Fibroblast of lung (primary cell): ENCODE measurements around the gene CNPPD1. TPM values are rescaled to one million over a fixed set of nuclear protein-coding genes. Genes with fewer than 3 reads are reported as not detected.

Experiments used
- DNase-seq, 2 donors: peaks; one replicate each; pipeline versions ENCODE4 v3.0.0 to v3.0.0-alpha.2; 2010; ENCODE audit warnings: low read depth in 2 of 2
- H2AFZ ChIP-seq: 2 replicates; pipeline ENCODE4 v1.5.1; 2012; ENCODE audit warnings: low read length, control low read depth, inconsistent platforms
- H3K27ac ChIP-seq: 2 replicates; pipeline ENCODE4 v1.5.1; 2011; ENCODE audit warnings: low read length, control low read depth; ENCODE audit not compliant: insufficient read depth
- H3K27me3 ChIP-seq: 2 replicates; pipeline ENCODE4 v1.5.1; 2011; ENCODE audit warnings: mild to moderate bottlenecking, low read length; ENCODE audit not compliant: control insufficient read depth, insufficient read depth
- H3K36me3 ChIP-seq: 2 replicates; pipeline ENCODE4 v1.5.1; 2011; ENCODE audit warnings: low read length; ENCODE audit not compliant: control insufficient read depth, insufficient read depth
- H3K4me1 ChIP-seq: 2 replicates; pipeline ENCODE4 v1.5.1; 2011; ENCODE audit warnings: low read length; ENCODE audit not compliant: control insufficient read depth, insufficient read depth; ENCODE audit errors: extremely low read depth
- H3K4me2 ChIP-seq: 2 replicates; pipeline ENCODE4 v1.5.1; 2011; ENCODE audit warnings: low read length, control low read depth; ENCODE audit not compliant: insufficient read depth; ENCODE audit errors: extremely low read depth
- H3K4me3 ChIP-seq, 4 experiments: fragments of 200-600 bp in 1 of 4; sonication (generic) in 1 of 4; replicated peaks in 1 of 4; 2 replicates each; pipeline ENCODE4 v1.5.1; 2011 to 2016; ENCODE audit warnings: low read length in 4 of 4, low read depth in 3 of 4, mild to moderate bottlenecking in 3 of 4, control low read depth in 2 of 4, inconsistent platforms in 1 of 4, mixed read lengths in 1 of 4; ENCODE audit not compliant: insufficient read depth in 1 of 4; ENCODE audit errors: control extremely low read depth in 1 of 4
- H3K79me2 ChIP-seq: 2 replicates; pipeline ENCODE4 v1.5.1; 2012; ENCODE audit warnings: mild to moderate bottlenecking, low read length, inconsistent platforms; ENCODE audit not compliant: control insufficient read depth, insufficient read depth
- H3K9ac ChIP-seq: 2 replicates; pipeline ENCODE4 v1.5.1; 2011; ENCODE audit warnings: mild to moderate bottlenecking, low read length, control low read depth; ENCODE audit not compliant: insufficient read depth
- H3K9me3 ChIP-seq: 2 replicates; pipeline ENCODE4 v1.5.1; 2012; ENCODE audit warnings: low read depth, low read length; ENCODE audit not compliant: control insufficient read depth, insufficient read depth
- H4K20me1 ChIP-seq: 2 replicates; pipeline ENCODE4 v1.5.1; 2011; ENCODE audit warnings: low read length; ENCODE audit not compliant: control insufficient read depth, insufficient read depth; ENCODE audit errors: extremely low read depth
- EZH2 ChIP-seq: IDR thresholded peaks from 2 replicates; pipeline ENCODE4 v1.5.1; 2012; ENCODE audit warnings: low read length, control low read depth, mild to moderate bottlenecking; ENCODE audit errors: missing control alignments
- polyA plus RNA-seq, 2 donors: library from polyadenylated mRNA; depleted of rRNA in 1 of 2; stranded (reverse) in 1 of 2; unstranded in 1 of 2; fragments of >200 nt; gene quantifications; 2 replicates each; pipeline ENCODE4 v1.2.1, GENCODE V29; 2011 to 2012; ENCODE audit warnings: missing spikeins in 1 of 2
- total RNA-seq: library from RNA; depleted of rRNA; stranded (reverse); fragments of >200 nt; gene quantifications from 2 replicates; pipeline ENCODE4 v1.2.1, GENCODE V29; 2014
- TF ChIP-seq, protein P1 (sequence below), 2 donors: IDR thresholded peaks in 1 of 2; conservative IDR thresholded peaks in 1 of 2; 1 replicate in 1 of 2; 2 replicates in 1 of 2; pipeline ENCODE4 v1.5.1; 2011 to 2012; ENCODE audit warnings: low read length in 2 of 2, control low read depth in 1 of 2, inconsistent platforms in 1 of 2, low read depth in 1 of 2, mild to moderate bottlenecking in 1 of 2

Gene CNPPD1
- total and polyA plus RNA-seq, 2 donors (not counting 1 experiment from before 2014, with no cell fraction given), result 33.5 to 42.2 TPM

DNA sequence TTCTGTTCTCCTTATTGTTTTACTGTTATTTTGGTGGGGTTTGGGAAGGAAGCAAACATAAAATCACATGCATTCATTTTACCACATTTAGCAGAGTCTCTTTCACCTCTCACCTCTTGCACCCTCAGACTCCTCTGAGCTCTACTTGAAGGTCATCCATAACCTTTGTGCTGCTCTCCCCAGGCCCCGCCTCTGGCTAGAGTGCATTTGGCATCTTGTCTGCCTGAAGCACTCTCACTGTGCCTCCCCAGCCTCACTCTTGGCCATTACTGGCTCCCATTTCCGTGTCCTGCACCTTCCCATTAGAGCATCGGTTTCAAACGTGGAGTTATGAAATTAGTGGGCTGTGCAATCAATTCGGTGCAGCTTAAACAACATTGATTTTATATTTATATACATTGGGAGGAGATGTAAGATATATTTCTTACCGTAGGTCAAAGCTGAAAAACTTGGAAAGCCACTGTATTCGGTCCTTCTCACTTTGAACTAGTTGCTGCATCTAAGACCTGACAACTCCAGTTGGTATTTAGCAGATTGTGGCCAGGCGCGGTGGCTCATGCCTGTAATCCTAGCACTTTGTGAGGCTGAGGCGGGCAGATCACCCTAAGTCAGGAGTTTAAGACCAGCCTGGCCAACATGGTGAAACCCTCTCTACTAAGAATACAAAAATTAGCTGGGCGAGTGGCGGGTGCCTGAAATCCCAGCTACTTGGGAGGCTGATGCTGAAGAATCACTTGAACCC, 22.9 kb upstream of the CNPPD1 start:
- Histone ChIP-seq H2AFZ (no peak overlapping the region), H3K4me2 (no peak overlapping the region), H3K27ac (no peak overlapping the region), H4K20me1 (no peaks in the 10 kb centered on the region), H3K9ac (no peak overlapping the region), H3K36me3 (no peaks in the 10 kb centered on the region), H3K4me1 (no peaks in the 10 kb centered on the region), H3K4me3 (no peak overlapping the region), H3K9me3 (no peaks in the 10 kb centered on the region), H3K79me2 (no peaks in the 10 kb centered on the region), H3K27me3 (peaks cover 8% of the 10 kb centered on the region)
- no peak for DNase-seq
- TF ChIP-seq, protein P1, sequence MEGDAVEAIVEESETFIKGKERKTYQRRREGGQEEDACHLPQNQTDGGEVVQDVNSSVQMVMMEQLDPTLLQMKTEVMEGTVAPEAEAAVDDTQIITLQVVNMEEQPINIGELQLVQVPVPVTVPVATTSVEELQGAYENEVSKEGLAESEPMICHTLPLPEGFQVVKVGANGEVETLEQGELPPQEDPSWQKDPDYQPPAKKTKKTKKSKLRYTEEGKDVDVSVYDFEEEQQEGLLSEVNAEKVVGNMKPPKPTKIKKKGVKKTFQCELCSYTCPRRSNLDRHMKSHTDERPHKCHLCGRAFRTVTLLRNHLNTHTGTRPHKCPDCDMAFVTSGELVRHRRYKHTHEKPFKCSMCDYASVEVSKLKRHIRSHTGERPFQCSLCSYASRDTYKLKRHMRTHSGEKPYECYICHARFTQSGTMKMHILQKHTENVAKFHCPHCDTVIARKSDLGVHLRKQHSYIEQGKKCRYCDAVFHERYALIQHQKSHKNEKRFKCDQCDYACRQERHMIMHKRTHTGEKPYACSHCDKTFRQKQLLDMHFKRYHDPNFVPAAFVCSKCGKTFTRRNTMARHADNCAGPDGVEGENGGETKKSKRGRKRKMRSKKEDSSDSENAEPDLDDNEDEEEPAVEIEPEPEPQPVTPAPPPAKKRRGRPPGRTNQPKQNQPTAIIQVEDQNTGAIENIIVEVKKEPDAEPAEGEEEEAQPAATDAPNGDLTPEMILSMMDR (conservative IDR thresholded peaks at IDR 0.05 in 1 of 2, IDR thresholded peaks at IDR 0.05 in 1 of 2; ENCODE audit: low read depth in 1 of 2, low read length in 2 of 2), result no peak
- no peak for TF ChIP-seq EZH2

DNA sequence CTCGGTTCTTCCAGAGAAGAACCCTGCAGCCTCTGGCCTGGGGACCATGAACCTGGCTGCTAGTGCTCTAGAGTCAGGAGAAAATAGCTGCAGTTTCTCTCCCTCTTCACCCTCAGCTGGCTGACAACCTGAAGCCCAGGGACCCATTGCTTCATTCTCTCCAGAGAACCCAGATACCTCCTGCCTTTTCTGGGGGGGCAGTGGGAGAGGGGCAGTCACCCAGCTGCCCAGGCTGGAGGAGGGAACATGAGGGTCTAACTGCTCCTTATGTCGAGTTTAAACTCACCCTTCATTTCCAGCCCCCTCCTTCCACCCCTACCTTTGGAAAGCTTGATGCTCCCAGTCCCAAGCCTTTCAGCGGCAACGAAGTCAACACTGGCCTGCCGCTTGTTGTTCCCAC, 22.2 kb upstream of the CNPPD1 start:
- Histone ChIP-seq H3K9me3 (no peaks in the 10 kb centered on the region), H3K4me1 (no peaks in the 10 kb centered on the region), H3K36me3 (no peaks in the 10 kb centered on the region), H3K27me3 (peaks cover 7% of the 10 kb centered on the region), H4K20me1 (no peaks in the 10 kb centered on the region), H2AFZ (no peak overlapping the region), H3K27ac (no peak overlapping the region), H3K4me2 (no peak overlapping the region), H3K4me3 (no peak overlapping the region), H3K79me2 (no peaks in the 10 kb centered on the region), H3K9ac (no peak overlapping the region)
- no peak for DNase-seq
- no peak for TF ChIP-seq EZH2
- TF ChIP-seq, protein P1 (conservative IDR thresholded peaks at IDR 0.05 in 1 of 2, IDR thresholded peaks at IDR 0.05 in 1 of 2; ENCODE audit: low read depth in 1 of 2, low read length in 2 of 2), result no peak

DNA sequence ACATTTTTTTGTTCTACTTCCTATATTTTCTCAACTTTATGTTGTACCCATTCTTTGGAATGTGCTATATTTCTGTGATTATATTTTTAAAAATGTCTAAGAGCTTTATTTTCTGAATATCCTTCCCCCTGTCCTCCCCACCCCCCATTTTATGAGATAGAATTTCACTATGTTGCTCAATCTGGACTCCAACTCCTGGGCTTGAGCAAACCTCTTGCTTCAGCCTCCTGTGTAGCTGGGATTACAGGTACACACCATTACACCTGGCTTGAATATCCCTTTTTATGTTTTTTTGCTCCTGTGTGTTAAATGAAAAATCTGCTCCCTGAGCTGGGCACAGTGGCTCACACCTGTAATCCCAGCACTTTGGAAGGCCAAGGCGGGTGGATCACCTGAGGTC, 20.7 kb upstream of the CNPPD1 start:
- Histone ChIP-seq H3K4me1 (no peaks in the 10 kb centered on the region), H4K20me1 (no peaks in the 10 kb centered on the region), H3K9ac (no peak overlapping the region), H3K4me3 (no peak overlapping the region), H2AFZ (no peak overlapping the region), H3K4me2 (no peak overlapping the region), H3K36me3 (no peaks in the 10 kb centered on the region), H3K27ac (no peak overlapping the region), H3K79me2 (no peaks in the 10 kb centered on the region), H3K9me3 (no peaks in the 10 kb centered on the region), H3K27me3 (peaks cover 7% of the 10 kb centered on the region)
- DNase-seq, result no peak
- TF ChIP-seq, protein P1 (conservative IDR thresholded peaks at IDR 0.05 in 1 of 2, IDR thresholded peaks at IDR 0.05 in 1 of 2; ENCODE audit: low read depth in 1 of 2, low read length in 2 of 2), result no peak
- TF ChIP-seq EZH2, result no peak
